Measurements from ENCODE around the gene SNRPE. TPM values are rescaled to one million over a fixed set of nuclear protein-coding genes. Genes with fewer than 3 reads are reported as not detected.

SNRPE gene
- total and polyA plus RNA-seq, 2 experiments from 2014 or later, result 99.3 to 904 TPM

GRCh38 chr1:203860396-203861025 is 888 bp upstream of the SNRPE start (continued):
- no peak for TF ChIP-seq REST (IDR thresholded peaks at IDR 0.05; ENCODE audit: unreplicated experiment)
- no peak for TF ChIP-seq STAT1 (IDR thresholded peaks at IDR 0.05; ENCODE audit: unreplicated experiment)
- no peak for TF ChIP-seq ZNF331 (CRISPR knock-in tag; IDR thresholded peaks at IDR 0.05; ENCODE audit: low read depth)
- TF ChIP-seq ZNF114 (CRISPR knock-in tag; IDR thresholded peaks at IDR 0.05), result no peak
- TF ChIP-seq CREB1 (CRISPR knock-in tag; IDR thresholded peaks at IDR 0.05; ENCODE audit: low read depth), result no peak

GRCh38 chr1:203867802-203868201 is 6.4 kb downstream of the SNRPE start:
- Histone ChIP-seq H3K27ac (ENCODE audit: low read depth) (no peak overlapping the region), H3K36me3 (ENCODE audit: insufficient read depth) (peaks cover 57% of the 10 kb centered on the region), H3K79me2 (replicated peaks; ENCODE audit: insufficient read depth) (peaks cover 26% of the 10 kb centered on the region), H3F3A (replicated peaks; ENCODE audit: low read depth) (peaks cover 3% of the 10 kb centered on the region), H3K4me2 (no peak overlapping the region), H3K4me3 (no peak overlapping the region), H4K20me1 (replicated peaks; ENCODE audit: insufficient read depth) (peaks cover 10% of the 10 kb centered on the region; the same call in 1 of the 2 replicates), H3K9me2 (ENCODE audit: insufficient read depth) (no peaks in the 10 kb centered on the region), H3K27me3 (ENCODE audit: insufficient read depth) (no peaks in the 10 kb centered on the region), H3K4me1 (ENCODE audit: insufficient read depth) (peaks cover 3% of the 10 kb centered on the region), H2AFZ (no peak overlapping the region)
- peaks cover 8% of the 10 kb centered on the region; the same call in 2 of the 3 replicates for H3K4me1 Mint-ChIP-seq
- H3K36me3 Mint-ChIP-seq (ENCODE audit: low read depth), result peaks cover 80% of the 10 kb centered on the region
- no peak overlapping the region for H3K27ac Mint-ChIP-seq
- ATAC-seq (no peak), DNase-seq (ENCODE audit: low spot score) (no peak)
- no peaks in the 10 kb centered on the region for H3K9me3 Mint-ChIP-seq
- peaks cover 5% of the 10 kb centered on the region for H3K27me3 Mint-ChIP-seq (ENCODE audit: insufficient read depth, low read depth, poor library complexity)
- H3K4me3 Mint-ChIP-seq, result no peak overlapping the region
- TF ChIP-seq NANOG (IDR thresholded peaks at IDR 0.05; ENCODE audit: borderline replicate concordance) (no peak), EZH2phosphoT487 (IDR thresholded peaks at IDR 0.05; ENCODE audit: unreplicated experiment) (no peak), CTCF (conservative IDR thresholded peaks at IDR 0.05; ENCODE audit: low read depth in 2 of 2) (no peak), ZNF331 (CRISPR knock-in tag; IDR thresholded peaks at IDR 0.05; ENCODE audit: low read depth) (no peak), EZH2 (IDR thresholded peaks at IDR 0.05; ENCODE audit: low read depth, unreplicated experiment) (no peak), ZNF462 (CRISPR knock-in tag; IDR thresholded peaks at IDR 0.05) (no peak), STAT1 (IDR thresholded peaks at IDR 0.05; ENCODE audit: unreplicated experiment) (no peak), ETS1 (IDR thresholded peaks at IDR 0.05) (no peak), ZNF114 (CRISPR knock-in tag; IDR thresholded peaks at IDR 0.05) (no peak)
